HEK293T (cell line): ENCODE results near the gene MYH1.

Experiments used
- CTCF ChIA-PET: fragments of 350-600 bp; formaldehyde crosslinking; extraction: SDS; loops from one replicate; lab custom pipeline; 2021; ENCODE audit warnings: antibody characterized with exemption, inconsistent platforms; lab: Yijun Ruan, JAX
- POLR2A ChIA-PET: fragments of 350-600 bp; formaldehyde crosslinking; extraction: SDS; loops from one replicate; lab custom pipeline; 2020; ENCODE audit warnings: antibody characterized with exemption, inconsistent platforms; lab: Yijun Ruan, JAX
- DNase-seq: peaks from one replicate; pipeline ENCODE4 v3.0.0; 2012; ENCODE audit warnings: mixed read lengths; ENCODE audit errors: extremely low spot score
- ARNT ChIP-seq: fragments of 450-650 bp; IDR thresholded peaks from 2 replicates; pipeline ENCODE4 v1.6.1; 2017; ENCODE audit warnings: mild to moderate bottlenecking
- BHLHE40 ChIP-seq: fragments of 450-650 bp; IDR thresholded peaks from 2 replicates; pipeline ENCODE4 v1.6.1; 2016; ENCODE audit warnings: mild to moderate bottlenecking, moderate library complexity, borderline replicate concordance
- CTBP1 ChIP-seq: fragments of 450-650 bp; IDR thresholded peaks from 2 replicates; pipeline ENCODE4 v1.6.1; 2016; ENCODE audit warnings: borderline replicate concordance
- ELF4 ChIP-seq: fragments of 450-650 bp; IDR thresholded peaks from 2 replicates; pipeline ENCODE4 v1.6.1; 2017; ENCODE audit warnings: antibody characterized with exemption
- FOXA1 ChIP-seq: fragments of 450-650 bp; IDR thresholded peaks from 2 replicates; pipeline ENCODE4 v1.6.1; 2016; ENCODE audit warnings: mild to moderate bottlenecking
- FOXK2 ChIP-seq: fragments of 450-650 bp; IDR thresholded peaks from 2 replicates; pipeline ENCODE4 v1.6.1; 2016; ENCODE audit warnings: mild to moderate bottlenecking
- FOXM1 ChIP-seq: fragments of 450-650 bp; IDR thresholded peaks from 2 replicates; pipeline ENCODE4 v1.6.1; 2017; ENCODE audit warnings: mild to moderate bottlenecking, borderline replicate concordance
- HDGF ChIP-seq: fragments of 450-650 bp; IDR thresholded peaks from 2 replicates; pipeline ENCODE4 v1.6.1; 2017; ENCODE audit warnings: antibody characterized with exemption, borderline replicate concordance
- L3MBTL2 ChIP-seq: fragments of 450-650 bp; conservative IDR thresholded peaks from 2 replicates; pipeline ENCODE4 v1.6.1; 2016; ENCODE audit warnings: mild to moderate bottlenecking
- LEF1 ChIP-seq: fragments of 450-650 bp; IDR thresholded peaks from 2 replicates; pipeline ENCODE4 v1.6.1; 2017; ENCODE audit warnings: mild to moderate bottlenecking, borderline replicate concordance
- NFRKB ChIP-seq: fragments of 450-650 bp; IDR thresholded peaks from 2 replicates; pipeline ENCODE4 v1.6.1; 2016; ENCODE audit warnings: mild to moderate bottlenecking, moderate library complexity
- PKNOX1 ChIP-seq: fragments of 450-650 bp; IDR thresholded peaks from 2 replicates; pipeline ENCODE4 v1.6.1; 2016
- SP1 ChIP-seq: fragments of 450-650 bp; IDR thresholded peaks from 2 replicates; pipeline ENCODE4 v1.6.1; 2017
- SUZ12 ChIP-seq: fragments of 450-650 bp; IDR thresholded peaks from 2 replicates; pipeline ENCODE4 v1.6.1; 2016; ENCODE audit warnings: mild to moderate bottlenecking
- TARDBP ChIP-seq: fragments of 450-650 bp; IDR thresholded peaks from 2 replicates; pipeline ENCODE4 v1.6.1; 2016
- ZNF384 ChIP-seq: fragments of 450-650 bp; IDR thresholded peaks from 2 replicates; pipeline ENCODE4 v1.6.1; 2016

Gene MYH1

GRCh38 chr17:10512856-10513255, 5.5 kb downstream of the MYH1 start:
- POLR2A ChIA-PET, result no interaction called here
- DNase-seq, result no peak
- TF ChIP-seq FOXM1 (no peak), FOXA1 (no peak), ZNF384 (no peak), HDGF (no peak), TARDBP (no peak), BHLHE40 (no peak), CTBP1 (no peak), L3MBTL2 (no peak), LEF1 (no peak), SUZ12 (no peak), NFRKB (no peak), SP1 (no peak), ELF4 (no peak), PKNOX1 (no peak), ARNT (no peak), FOXK2 (no peak)
- CTCF ChIA-PET, result no interaction called here

GRCh38 chr17:10499950-10500349, 18.4 kb downstream of the MYH1 start:
- ChIA-PET CTCF (no interaction called here), POLR2A (no interaction called here)
- TF ChIP-seq SP1 (no peak), BHLHE40 (no peak), FOXA1 (no peak), PKNOX1 (no peak), TARDBP (no peak), CTBP1 (no peak), FOXK2 (no peak), SUZ12 (no peak), ARNT (no peak), LEF1 (no peak), L3MBTL2 (no peak), ELF4 (no peak), FOXM1 (no peak), HDGF (no peak), NFRKB (no peak)
- no peak for DNase-seq

- ChIA-PET POLR2A (no interaction called here), CTCF (no interaction called here)
- DNase-seq, result no peak
- TF ChIP-seq LEF1 (no peak), ARNT (no peak), ZNF384 (no peak), ELF4 (no peak), FOXA1 (no peak), BHLHE40 (no peak), SUZ12 (no peak), CTBP1 (no peak), NFRKB (no peak), PKNOX1 (no peak), FOXK2 (no peak), HDGF (no peak), SP1 (no peak), FOXM1 (no peak), L3MBTL2 (no peak), TARDBP (no peak)
These were observed 26.3 kb downstream of the MYH1 start for GRCh38 chr17:10492004-10492403.

- no peak for DNase-seq
- ChIA-PET CTCF (no interaction called here), POLR2A (no interaction called here)
- no peak for TF ChIP-seq ELF4
These were observed 36.1 kb downstream of the MYH1 start for GRCh38 chr17:10482252-10482651.

GRCh38 chr17:10477701-10478100, 40.6 kb downstream of the MYH1 start:
- TF ChIP-seq FOXK2 (no peak), FOXM1 (no peak), ZNF384 (no peak), PKNOX1 (no peak), NFRKB (no peak), SP1 (no peak), LEF1 (no peak)
- POLR2A ChIA-PET, result no interaction called here
- DNase-seq, result no peak
- CTCF ChIA-PET, result no interaction called here

- CTCF ChIA-PET, result no interaction called here
- TF ChIP-seq LEF1 (no peak), FOXM1 (no peak), CTBP1 (no peak), TARDBP (no peak), FOXA1 (no peak), ELF4 (no peak), HDGF (no peak), BHLHE40 (no peak), ARNT (no peak), PKNOX1 (no peak), SUZ12 (no peak), ZNF384 (no peak), L3MBTL2 (no peak), FOXK2 (no peak), NFRKB (no peak), SP1 (no peak)
- POLR2A ChIA-PET, result no interaction called here
- DNase-seq, result no peak
These were observed 43.8 kb downstream of the MYH1 start for GRCh38 chr17:10474536-10474935.
